Right renal cortex interstitium (tissue), 3 donors: ENCODE data around the gene RALGPS1. TPM values are rescaled to one million over a fixed set of nuclear protein-coding genes. Genes with fewer than 3 reads are reported as not detected.

ENCODE experiments used
- DNase-seq, 3 donors: peaks; one replicate each; pipeline ENCODE4 v3.0.0-alpha.2; 2013; ENCODE audit warnings: low read depth in 3 of 3, low spot score in 2 of 3
- polyA plus RNA-seq, 3 donors: library from polyadenylated mRNA; unstranded; fragments of 120-200 nt; gene quantifications; one replicate each; pipeline ENCODE4 v1.2.1, GENCODE V29; 2013; ENCODE audit not compliant: insufficient read length in 3 of 3

The RALGPS1 gene
- polyA plus RNA-seq, 3 donors = 20.2 to 21.0 (median 20.6) TPM

DNA sequence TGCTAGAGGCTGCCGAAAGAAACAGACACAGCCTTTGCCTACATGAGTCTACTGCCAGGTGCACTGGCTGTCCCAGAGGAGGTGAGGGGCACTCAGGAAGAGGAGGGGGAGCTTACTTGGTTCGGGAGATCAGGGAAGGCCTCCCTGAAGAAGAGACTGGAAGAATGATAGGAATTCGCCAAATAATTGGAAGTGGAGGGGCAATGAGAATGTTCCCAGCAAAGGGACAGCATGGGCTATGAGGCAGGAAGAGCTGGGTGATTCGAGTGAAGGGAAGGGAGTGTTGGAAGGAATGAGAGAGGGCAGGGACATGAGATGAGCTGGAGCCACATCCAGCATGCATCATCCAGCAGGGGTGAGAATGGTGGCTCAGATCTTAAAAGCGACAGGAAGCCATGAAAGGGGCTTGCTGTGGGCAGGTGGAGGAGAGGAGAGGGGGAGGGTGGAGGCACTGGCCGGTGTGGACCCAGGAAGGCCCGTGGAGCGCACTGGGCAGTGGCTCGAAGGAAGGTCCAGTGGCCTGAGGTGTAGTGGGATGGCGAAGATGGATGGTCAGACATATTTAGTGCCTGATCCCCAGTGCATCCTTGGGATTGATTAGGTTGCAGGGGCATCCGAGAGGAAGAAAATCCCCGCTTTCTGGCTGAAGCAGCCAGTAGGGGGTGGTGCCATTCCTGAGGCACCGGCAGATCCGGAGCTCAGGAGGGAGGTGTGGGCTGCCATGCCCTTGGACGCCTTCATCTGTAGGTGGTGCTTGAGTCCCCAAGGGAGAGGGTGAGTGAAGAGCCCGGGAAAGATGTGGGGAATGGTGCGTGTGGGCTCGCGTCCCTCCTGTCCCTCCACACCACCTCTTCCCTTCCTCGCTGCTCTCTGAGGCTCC lies 296.5 kb downstream of the RALGPS1 start:
- no peak for DNase-seq

DNA sequence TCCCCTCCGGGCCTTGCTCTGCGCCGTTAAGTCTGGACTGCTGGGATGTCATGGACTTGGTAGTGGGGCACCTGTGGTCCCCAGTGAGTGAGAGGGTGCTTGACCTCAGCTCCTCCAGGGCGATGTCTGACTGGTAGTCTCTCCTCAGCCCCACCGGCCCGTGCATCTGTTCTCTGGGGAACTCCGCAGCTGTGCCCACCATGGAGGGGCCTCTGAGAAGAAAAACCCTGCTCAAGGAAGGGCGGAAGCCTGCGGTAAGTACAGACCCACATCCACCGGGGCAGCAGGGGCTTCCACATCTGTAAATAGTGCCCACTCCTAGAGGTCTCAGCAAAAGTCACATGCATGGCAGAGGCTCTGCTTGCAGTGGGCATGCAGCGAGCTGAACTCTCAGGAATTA lies 297.4 kb downstream of the RALGPS1 start:
- no peak for DNase-seq

DNA sequence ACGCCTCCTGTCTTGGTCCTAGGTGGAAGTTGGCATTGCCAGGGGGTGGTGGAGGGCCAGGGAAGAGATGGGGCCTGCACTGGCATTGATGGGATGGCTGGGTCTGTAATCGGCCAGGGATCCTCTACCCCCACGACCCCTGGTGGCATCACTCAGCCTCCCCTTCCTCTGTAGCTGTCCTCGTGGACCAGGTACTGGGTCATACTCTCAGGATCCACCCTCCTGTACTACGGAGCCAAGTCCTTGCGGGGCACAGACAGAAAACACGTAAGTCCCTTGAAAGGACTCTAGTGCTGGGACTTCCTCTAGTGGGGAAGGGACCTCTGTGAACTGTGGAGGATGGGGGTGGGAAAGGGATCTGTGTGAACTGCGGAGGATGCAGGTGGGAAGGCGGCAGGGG lies 297.9 kb downstream of the RALGPS1 start:
- DNase-seq = no peak

DNA sequence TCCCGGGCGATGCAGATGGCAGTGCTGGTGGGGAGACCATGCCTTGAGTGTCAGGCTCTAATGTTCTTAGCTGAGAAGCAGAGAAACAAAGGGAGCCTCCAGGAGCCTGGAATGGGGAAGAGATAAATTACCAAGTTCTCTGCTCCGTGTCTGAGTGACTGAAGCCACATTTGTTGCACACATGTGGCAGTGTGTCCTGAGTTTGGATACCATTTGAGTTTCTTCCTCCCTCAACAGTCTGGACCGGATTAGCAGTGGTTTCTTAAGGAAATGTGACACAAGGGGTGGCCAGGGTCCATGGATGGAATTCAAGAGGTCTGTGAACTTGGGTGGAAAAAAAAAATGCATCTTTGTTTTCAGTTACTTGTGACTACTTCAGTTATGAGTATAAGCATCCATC lies 299.3 kb downstream of the RALGPS1 start:
- DNase-seq = no peak

DNA sequence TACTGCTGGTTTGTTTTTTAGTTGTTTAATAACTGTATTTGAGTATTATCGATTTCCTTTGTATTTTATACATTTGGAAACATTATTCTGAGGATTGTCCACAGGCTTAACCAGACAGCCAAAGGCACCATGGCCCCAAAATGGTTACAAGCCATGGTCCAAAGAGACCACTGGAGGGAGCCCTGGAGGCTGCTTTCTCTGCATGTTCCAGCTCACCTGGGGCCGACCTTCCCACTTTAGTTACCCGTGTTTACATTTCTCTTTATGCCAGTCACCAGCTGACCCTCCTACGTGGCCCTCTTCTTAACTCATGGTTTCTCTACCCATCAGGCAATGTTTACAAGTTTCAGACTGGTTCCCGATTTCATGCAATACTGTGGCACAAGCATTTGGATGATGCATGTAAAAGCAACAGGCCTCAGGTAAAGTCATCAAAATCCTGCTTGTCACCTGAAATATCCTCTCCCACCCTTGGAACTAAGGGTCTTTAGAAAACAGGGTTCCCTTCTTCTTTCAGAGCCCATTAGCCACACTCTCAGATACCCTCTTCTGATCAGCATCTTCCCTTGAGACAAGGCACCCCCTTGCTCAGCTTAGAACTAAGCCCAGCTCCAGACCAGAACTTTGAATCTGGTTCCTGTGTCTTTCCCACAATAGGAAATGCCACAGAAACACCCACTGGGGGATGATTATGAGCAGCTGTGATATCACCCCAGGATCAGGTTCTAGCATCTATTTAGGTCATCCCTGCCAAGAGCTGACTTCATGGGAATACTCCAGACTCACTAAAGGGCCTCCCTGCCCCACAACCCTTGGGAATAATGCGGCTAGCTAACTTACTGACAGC lies 300.1 kb downstream of the RALGPS1 start:
- no peak for DNase-seq

GRCh38 chr9:127215268-127216209 lies 301.0 kb downstream of the RALGPS1 start:
- DNase-seq = no peak

DNA sequence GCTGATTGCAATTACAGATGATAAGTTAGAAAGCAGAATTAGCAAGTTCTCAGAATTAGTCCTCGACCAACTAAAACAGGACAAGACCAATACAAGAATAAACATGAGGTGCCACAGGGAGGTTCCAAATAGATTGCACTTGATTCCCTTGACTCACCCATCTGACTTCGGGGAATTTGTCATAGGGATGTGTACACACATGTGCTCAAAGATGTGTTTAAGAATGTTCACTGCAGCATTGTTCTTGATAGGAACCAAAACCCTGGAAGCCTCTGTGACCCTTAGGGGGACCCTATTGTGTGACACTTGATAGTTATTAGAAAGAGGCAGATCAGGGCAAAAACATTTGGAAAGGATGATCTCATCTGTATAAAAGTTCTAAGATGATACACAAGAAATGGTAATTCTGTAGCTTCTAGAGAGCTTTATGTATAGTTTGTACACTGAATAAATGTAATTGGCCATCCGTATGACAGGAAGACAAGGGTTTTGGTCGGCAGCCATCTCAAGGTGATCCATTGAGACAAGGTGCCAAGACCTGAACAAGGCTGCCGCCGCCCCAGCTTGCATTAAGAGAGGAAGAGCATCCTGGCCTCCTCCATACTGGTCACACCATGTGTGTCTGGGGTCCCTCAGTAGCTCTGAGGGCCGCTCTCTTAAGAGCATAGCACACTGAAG lies 301.8 kb downstream of the RALGPS1 start:
- DNase-seq = no peak

DNA sequence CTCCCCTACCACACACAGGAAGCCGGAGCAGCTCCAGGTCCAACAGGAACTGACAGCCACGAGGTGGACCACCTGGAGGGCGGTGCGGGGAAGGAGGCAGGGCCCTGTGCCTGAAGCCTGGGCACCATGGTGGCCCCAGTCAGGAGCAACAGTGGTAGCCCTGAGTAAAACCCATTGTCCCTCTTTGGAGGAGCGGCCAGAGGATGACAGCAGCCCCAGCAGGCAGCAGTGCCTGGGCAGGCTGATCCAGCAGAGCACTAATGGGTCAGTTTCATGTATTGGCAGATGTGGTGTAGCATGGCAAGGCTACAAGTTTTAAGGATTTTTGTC lies 302.3 kb downstream of the RALGPS1 start:
- DNase-seq = no peak

GRCh38 chr9:127218818-127219217 lies 304.2 kb downstream of the RALGPS1 start:
- no peak for DNase-seq

- DNase-seq = no peak
Measured at GRCh38 chr9:127219520-127219919, 304.9 kb downstream of the RALGPS1 start.

- DNase-seq = no peak
Measured at GRCh38 chr9:127221695-127222094, 307.1 kb downstream of the RALGPS1 start.

DNA sequence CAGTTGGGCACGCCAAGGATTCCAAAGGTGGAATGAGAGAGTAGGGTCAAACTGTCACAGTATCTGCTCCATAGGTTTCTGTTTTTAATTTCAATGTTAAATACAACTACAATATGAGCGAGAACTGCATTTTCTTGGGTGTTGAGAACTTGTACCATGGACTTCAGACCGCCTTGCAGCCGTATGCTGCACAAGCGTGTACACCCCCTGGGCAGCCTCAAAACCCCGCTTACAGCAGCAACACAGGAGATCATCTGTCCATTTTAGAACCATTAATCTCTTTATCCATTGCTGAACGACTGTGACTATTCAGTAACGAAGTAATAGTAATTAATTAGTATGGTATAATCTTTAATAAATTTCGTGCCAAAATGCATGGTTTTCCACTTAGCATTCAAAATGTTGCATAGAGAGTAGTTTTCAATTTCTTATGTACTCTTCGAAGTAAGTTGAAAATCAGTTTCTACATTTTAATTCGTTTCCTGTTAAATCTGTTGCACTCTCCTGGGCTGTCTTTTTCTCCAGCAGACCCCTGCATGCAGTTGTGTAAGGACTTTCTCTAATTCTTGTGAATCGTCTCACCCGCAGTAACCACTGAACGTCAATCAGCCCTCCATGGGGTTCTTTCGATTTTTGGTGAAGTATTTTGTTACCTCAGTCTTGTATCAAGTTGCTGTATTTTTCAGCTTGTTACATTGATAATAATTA lies 308.0 kb downstream of the RALGPS1 start:
- no peak for DNase-seq

DNA sequence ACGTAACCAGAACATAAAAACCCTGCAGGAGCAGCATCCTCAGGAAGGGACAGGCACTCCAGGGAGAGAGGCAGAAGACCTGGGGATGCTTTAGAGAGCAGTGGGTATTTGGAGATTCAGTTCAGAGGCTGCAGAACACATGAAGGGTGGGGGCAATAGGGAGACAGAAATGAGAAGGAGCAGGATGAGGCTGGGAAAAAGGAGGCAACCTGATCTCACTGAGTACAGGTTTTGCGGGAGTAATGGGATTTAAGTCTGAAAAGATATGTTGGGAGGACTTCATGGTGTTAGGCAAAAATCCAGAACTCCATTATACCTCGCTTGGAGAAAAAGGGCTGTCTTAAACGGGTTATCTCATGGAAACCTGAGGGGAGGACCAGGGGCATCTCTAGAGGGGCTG lies 308.7 kb downstream of the RALGPS1 start:
- no peak for DNase-seq

DNA sequence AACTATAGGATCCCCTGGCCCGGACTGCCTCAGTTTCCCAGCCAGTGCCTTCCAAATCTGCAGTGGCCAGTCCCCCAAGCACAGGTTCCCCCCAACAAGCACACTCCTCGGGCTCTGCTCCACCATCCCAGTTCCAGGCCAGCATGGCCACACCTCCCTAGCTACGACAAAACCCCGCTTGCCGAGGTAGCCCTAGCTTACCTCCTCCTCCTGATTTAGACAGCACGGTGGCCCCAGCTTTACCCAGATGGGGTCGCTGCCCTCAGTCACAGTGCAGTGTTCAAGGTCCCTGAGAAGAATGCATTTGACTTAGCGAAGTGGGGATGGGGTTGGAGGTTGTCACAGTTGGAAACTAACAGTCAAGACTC lies 309.2 kb downstream of the RALGPS1 start:
- DNase-seq = no peak

DNA sequence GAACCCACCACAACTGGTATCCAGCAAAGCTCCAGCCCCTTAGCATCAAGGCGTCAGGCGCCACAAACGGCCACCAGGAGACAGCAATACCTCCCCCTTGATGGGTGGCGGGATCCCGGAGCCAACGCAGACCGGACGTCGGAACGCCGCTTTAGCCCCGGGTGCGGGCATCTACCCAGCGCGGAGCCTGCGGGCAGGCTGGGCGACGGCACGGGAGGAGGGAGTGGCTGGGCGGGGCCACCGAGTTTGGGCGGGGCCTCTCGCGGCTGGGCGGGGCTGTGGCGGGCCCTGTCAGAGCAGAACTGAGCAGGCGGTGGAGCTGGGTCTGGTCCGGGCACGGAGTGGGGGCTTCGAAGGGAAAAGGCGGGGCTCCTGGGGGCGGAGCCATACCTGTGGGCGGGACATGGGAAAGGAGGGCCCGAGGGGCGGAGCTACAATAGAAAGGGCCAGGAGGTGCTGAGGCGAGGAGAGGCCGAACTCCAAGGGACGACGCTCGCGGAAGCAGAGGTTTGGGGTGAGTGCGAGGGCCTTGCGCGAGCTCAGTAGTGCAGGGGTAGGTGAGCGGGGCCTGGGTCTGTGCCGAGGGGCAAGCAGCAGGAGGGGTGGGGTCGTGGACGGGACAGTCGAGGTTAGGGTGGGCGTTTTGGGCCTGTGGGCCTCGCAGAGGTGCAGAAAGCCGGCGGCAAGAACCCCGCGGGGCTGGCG lies 309.7 kb downstream of the RALGPS1 start:
- DNase-seq = peak; percentile 58 to 84 (median 83)

GRCh38 chr9:127224883-127225739 lies 310.5 kb downstream of the RALGPS1 start:
- DNase-seq = peak; percentile 52 to 85 (median 81)

DNA sequence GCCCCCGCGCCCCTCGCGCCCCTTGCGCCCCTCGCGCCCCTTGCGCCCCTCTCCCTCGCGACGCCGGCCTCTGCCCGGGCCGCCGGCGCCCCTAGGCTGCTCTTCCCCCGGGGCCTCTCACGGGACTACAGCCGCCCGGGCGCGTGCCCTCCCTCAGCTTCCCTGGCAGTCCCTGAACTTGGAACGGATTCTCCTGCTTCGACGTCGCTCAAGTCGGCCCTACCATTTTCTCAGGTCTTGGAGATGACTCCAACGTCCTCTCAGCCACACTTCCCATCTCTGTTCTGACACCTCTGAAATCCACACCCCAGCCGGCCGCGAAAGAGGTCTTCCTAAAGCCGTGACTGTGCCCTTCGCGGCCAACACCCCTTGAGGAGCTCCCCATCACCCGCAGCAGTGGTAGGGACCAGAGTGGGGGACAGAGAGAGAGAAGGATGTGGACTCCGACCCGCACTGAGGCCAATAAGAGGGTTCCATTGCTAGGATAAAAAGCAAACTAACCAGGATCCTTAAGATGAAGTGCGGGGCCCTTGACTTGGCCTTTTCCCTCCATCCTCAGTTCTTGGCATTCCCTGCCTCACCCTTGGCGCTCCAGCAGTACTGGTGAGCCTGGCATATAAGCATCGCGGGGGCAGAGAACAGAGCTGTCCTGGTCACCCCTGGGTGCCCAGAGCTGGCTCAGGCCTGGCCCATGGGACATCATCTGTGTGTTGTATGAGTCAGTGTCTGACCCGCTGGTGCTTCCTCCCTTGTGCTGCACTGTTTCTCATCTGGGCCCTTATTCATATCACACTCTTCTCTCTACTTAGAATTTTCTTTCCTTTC lies 311.4 kb downstream of the RALGPS1 start:
- no peak for DNase-seq
